GM03348 (cell line): ENCODE results near the gene LOXL3.

Source experiments
- DNase-seq: peaks from one replicate; pipeline ENCODE4 v3.0.0; 2012; ENCODE audit warnings: low spot score

The LOXL3 gene

DNA sequence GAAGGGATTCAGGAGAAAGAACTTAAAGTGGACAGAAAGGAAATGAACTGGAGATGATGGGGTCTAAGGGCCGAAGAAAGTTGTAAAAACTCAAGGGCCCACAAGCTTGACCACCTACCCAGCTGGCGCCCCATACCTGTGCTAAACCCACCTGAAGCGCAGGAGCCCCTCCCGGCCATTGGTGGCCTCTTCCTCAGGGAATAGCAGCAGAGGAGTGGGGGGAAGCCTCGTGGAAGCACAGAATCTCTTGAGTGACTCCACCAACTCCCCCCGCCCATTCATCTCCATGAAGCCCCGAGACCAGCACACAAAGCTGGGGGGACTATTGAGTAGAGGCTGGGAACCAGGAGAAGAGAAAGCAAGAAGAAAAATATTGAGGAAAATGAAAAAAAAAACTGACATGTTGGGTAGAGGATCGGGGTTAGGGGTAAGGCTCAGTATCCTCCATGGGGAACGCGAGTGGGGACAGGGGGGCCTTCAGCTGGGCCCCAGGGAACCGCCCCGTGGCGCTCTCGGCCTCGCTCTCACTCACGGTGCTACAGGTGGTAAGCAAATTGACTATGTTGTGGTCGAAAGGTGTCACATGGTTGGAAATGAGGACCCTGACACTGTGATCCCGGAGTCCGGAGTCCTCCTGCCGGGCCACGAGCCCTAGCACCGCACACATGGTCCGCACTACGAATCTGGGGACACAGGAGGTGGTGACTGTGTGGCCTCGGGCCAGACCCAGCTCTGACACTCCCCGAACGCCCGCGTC, 25.0 kb downstream of the LOXL3 start:
- DNase-seq, result no peak

DNA sequence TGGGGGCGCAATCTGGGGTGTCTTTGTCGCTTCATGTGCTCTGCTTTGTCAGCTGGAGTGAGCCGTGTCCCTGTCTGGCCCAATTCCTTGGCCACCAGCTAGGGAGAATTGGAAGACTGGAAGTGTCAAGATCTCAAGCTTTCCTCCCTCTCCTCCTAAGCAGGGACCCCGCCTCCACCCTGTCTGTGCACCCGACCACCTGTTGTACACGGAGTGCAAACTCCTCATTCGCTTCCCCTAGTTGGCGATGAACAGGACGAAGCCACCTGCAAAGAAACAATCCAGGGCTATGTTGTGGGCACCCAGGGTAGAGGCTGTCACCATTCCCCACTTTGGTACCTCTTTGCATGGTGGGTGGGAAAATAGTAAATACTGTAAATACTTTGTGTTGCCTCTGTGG, 26.0 kb downstream of the LOXL3 start:
- DNase-seq, result no peak

DNA sequence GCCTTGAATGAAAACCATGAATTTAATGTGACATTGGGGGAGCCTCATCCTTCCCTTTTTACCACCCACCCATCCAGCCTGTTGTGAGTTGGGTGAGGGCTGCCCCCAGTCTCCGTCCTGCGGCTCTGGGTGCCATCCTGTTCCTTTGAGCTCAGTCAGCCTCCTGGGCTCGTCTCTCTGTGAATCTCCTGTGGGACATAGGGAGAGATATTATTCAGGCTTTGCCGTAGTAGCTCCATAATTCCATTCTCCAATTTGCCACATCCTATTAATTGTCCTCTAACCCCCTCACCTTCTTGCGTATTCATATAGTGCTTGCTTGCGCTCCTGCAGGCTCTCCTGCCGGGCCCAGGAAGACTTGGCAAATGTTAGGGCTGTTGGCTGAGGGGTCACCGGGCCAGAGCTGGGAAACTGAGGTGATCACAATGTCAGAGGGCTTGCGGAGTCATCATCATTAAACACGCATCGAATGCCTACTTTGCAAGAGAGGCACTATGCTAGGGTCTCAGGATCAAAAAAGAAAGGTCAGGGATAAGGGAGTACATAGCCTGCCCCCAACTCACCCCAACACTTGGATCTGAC, 27.0 kb downstream of the LOXL3 start:
- DNase-seq, result no peak

DNA sequence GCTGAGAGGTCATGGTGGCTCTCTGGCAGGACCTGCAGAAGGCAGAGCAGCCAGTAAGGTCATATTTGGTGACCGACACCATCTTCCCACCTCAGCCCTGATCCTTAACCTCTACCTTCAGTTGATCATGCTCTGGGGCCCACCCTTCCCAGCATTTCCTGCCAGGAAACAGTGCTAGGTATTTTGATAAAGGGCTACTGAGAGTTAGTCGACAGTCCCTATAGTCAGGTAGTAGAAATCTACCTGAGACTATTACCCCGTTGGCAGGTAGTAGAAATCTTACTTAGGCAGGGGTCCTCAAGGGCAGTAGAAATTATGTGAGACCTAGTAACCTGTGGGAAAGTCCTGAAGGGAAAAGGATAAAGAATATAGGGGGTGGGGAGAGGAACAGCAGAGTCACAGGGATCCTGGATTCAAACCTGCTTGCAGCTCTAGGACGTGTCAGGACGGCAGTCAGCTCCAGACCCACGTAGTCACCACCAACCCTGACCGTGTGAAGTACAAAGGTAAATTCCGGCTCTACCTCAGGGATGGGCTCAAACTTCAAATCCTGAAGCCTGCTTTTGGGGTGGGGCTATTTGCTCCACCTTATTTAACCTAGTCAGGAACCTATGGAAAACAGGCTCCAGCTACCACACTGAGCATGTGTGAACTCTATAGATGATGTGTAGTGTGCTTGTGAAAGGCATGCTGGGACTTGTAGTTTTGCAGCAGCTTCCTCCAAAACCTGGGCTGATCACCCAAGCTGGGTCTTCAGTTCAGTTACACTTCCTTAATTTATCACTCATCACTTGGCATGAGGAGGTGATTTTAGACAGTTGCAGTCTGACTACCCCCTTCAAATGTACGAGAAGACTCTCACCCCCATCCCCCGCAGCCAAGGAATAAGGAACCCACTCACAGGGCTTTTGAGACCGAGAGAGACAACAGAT, 27.8 kb downstream of the LOXL3 start, which contains the start of gene DQX1:
DQX1 (minus strand) TSS at position 515 of the 932 bp plus-strand sequence; CDS start at position 13, 502 bp downstream.
- DNase-seq, result no peak

DNA sequence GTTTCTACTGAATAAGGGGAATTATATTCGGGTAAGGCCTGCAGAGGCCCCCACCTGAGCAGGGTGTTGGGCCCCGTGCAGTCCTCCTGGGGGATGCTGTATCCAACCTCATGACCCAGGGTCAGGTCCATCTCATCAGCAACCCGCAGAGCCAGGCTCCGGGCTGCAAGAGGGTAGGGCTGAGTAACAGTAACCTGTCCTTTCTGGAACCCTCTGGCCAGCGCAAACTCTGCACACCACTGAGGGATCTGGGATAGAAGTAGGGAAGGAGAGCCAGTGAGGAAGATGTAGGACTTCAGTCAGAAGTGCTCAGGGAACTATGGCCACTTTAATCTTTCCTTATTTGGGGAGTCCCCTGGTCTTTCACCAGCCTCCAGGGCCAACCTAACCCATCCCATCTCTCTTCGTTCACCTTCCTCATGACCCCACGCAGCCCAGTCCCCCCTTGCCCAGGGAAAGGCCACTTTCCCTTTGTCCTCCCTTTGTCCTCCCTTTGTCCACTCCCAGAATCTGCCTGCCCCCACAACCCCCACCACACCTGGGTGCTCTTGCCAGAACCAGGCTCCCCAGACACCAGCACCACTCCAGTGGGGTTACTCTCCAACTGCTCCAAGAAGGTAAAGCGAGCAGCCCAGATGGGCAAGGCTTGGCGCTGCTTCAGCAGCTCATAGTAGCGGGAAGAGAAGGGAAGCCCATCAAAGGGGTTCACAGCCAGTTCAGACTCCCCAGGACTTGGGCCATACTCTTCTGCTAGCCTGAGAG, 28.6 kb downstream of the LOXL3 start:
- no peak for DNase-seq

DNA sequence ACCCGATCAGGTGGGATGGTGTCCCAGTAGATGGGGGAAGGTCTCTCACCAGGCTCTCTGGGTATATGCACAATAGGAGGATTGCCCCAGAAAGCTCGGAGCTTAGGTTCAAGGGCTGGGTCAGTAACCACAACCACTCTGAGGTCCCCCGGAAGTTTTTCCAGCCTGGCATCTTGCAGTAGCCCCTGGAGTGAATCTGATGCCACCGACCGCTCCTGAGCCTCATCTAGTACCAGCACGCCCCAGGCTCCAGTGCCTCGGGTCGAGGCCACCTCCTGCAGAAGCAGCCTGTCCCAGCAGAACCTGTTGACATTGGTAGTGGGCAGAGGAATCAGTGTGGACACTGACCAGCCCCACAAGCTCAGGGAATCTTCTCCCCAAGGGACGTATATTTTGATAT, 29.7 kb downstream of the LOXL3 start:
- no peak for DNase-seq

DNA sequence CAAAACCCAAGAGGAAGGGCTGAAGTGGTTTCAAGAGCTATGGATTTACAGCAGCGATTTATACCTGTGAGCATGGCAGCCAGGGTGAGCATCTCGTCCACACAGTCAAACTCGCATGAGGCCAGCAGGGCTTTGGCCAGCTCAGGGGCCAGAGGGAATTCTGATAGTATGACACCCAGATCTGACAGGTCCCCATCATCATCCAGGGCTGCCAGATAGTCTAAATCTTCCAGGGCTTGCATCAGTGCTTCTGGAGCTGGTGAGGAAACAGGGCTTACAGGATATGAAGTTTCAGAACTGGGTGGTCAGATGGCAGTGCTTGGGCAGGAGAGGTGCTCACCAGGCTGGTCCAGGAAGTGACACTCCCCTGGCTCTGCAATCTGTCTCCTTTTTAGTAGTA, 31.2 kb downstream of the LOXL3 start:
- no peak for DNase-seq

DNA sequence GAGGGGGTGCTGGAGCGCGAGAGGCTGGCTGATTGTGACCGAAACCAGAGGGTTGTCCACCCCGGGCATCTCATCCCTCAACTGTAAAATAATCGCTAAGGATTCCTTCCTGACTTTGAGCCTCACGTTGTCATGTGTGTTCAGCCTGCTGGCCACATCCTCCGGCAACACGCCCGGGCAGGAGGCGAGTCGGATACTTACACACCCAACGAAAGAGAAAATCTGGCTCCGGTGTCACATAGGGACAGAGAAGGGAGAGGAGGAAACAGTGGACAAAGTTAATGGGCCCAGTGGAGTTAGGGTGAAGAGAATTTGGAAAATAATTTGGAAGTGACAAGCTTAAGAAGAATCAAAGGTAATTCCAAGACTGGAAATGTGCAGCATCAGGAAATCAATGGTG, 37.1 kb downstream of the LOXL3 start:
- no peak for DNase-seq

DNA sequence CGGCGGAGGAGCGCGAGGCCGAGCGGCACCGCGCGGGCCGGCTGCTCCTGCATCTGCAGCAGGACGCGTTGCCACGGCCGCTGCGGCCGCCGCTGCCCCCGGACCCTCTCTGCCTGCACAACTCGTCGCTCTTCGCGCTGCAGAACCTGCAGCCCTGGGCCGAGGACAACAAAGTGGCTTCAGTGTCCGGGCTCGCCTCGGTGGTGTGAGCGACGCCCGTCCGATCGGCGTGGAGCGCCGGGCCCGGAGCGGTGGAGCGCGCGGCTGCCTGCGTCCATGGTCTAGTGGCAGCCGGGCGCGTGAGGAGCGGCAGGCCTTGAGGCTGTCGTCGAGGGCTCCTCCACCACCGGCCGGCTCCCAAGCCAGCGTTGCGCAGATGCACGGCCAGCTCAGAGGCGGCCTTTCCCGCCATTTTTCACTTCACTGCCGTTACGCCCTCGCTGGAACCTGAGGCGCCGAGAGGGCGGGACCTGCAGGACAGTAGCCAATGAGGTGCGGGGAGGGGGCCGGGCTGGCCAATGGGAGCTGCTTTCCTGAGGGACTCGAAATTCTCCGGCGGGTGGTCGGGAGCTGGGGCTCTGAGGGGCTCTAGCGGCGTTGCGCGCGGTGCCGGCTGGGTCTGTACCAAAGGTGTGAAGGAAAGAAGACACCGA, 37.6 kb downstream of the LOXL3 start:
- DNase-seq, result peak; percentile 86

DNA sequence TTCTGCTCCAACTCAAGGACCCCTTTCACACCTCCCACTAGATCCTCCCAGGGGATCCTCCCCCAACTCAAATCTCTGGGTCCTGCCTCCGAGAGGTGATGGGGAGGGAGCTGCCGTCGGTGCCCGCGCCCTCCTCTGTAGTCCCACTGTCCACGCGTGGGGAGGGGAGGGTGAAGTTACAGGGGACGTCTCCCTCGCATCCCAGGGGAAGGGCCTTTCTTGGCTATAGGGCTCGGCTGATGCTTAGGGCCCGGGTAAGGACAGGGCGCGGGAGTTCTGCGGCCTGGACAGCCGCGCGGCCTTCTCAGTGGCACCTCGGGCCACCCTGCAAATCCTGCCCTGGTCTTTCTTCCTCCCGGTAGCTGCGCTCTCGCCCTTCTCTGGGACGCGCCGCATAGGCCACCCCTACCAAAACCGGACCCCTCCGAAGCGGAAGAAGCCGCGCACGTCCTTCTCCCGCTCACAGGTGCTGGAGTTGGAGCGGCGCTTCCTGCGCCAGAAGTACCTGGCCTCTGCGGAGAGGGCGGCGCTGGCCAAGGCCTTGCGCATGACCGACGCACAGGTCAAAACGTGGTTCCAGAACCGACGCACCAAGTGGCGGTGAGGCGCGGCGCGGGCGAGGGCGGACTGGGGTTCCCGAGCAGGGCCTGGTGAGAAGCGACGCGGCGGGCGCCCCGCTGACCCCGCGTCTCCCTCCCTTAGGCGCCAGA, 38.3 kb downstream of the LOXL3 start:
- DNase-seq, result no peak

DNA sequence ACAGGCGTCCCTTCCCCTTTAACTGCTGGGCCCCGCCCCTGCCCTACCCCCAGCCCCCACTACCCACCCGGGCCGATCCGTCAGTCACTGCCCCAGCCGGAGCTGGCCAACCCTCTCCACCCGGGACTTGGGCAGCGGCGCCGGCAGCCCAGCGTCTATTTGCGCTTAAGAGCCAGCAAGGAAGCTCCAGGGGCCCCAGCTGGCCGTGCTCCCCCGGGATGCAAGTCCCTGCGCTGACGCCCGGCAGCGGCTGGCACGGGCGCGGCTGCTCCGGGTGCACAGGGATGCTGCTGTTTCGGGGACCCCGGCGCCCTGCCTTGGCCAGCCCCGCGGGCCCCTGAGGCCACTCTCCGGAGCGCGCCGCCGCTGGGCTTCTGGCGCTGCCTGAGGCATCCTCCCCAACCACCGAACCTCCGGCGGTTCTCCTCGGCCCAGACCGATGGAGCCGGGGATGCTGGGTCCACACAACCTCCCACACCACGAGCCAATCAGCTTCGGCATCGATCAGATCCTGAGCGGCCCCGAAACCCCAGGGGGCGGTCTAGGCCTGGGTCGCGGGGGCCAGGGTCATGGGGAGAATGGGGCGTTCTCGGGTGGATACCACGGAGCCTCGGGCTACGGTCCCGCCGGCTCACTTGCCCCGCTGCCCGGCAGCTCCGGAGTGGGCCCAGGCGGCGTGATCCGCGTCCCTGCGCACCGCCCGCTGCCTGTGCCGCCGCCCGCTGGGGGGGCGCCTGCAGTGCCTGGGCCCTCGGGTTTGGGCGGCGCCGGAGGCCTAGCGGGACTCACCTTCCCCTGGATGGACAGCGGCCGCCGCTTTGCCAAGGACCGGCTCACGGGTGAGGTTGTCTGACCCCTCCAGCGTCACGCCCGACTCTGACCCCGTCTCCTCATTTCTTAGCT, 39.1 kb downstream of the LOXL3 start, which contains the start of gene TLX2:
TLX2 (plus strand) TSS at position 83 of the 903 bp plus-strand sequence; CDS start at position 440, 357 bp downstream.
- DNase-seq, result peak; percentile 23

DNA sequence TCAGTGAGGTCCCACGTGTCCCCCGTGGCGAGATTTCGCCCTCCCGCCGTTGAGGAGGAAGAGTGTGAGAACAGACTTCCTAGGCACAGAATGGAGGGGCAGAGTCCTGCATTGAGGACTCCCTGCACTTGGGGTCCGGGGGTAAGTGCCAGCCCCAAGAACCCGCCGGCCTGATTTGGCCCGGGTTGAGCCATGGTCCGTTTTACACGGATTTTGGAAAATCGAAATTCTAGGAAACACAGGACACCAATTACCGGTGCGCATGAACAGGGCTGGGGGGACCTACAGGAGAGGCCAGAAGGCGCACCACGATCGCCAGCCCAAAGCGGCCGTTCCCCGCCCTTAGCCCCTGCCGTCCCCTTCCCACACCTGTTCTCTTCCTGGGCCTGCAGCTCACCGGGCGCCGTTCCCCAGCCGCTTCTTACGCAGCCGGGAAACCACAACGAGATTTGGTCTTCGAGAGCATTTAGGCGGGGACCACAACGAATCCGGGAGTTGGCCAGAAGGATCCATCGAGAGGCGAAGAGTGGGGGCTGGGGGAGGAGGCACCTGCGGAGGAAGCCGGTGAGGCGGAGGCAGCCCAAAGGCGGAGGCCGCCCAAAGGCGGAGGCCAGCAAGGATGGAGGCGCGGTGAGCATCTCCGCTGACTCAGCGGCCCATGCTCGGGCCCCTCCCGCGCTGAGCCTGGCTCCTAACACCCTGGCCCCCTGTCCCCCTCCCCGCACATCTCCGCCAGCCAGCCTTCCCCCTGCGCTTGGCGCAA, 40.0 kb downstream of the LOXL3 start:
- DNase-seq, result peak; percentile 19

DNA sequence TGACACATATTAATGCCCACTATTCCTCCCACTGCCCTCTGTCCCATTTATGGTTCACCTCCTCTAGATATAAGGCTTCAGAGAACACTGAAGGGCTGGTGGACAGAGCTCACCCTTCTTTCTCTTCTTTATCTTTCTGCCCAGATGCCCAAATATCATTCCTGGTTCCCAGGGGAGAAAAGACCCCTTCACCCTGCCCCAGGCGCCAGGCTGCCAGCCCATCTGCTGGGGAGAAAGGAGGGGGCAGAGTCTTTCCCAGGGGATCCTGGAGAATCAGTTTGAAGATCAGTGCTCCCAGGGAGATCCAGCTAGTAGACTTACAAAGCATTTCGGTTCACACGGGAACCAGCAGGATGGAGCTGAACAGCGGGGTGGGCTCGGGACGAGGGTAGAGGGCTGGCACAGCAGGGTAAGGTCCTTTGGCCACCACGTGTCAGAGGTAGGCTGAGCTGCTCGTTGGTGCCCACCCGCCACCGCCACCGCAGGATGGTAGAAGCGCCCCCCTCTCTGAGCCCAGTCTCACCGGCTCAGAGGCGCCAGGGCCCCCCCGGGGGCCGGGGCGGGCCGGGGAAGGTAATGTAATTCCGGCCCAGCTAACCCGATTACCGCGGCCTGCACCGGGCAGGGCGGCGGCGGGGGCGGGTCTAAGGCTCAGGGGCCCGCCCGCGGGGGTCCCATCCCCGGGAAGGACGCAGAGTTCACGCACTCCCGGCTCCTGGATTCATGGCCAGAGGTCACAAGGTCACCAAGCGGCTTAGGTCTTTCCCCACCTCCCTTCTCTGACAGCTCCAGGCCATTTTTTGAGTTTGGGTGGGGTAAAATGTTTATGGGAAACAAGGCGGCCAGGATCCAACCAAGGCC, 40.8 kb downstream of the LOXL3 start:
- DNase-seq, result no peak

DNA sequence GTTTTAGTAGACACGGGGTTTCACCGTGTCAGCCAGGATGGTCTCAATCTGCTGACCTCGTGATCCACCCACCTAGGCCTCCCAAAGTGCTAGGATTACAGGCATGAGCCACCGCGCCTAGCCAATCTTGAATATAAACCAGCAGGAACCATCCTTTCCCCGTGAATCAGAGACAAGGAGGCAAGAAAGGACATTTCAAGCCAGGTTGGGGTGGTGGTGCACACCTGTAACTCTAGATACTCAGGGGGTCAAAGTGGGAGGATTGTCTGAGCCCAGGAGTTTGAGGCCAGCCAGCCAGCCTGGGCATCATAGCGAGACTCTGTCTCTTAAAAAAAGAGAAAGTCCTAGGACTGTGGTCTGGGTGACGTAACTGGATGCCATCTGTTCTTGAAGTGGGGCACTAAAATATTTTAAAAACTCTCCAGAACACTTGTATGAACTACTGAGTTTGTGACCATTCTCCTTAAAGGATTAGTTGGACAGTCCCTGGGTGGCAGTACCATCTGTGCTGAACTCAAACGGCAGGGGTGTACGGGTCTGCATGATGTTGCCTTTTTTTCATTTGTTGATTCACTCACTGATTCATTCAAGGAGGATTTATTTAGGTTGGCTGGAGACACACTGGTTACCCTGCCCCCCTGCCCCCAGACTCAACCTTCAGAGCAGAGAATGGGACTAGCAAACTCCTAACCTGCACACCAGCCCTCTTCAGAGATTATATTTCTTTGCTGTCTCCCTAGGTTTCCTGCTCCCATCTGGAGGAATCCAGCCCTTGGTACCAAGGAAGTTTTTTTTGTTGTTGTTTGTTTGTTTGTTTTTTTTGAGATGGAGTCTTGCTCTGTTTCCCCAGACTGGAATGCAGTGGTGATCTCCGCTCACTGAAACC, 42.4 kb downstream of the LOXL3 start:
- DNase-seq, result no peak

DNA sequence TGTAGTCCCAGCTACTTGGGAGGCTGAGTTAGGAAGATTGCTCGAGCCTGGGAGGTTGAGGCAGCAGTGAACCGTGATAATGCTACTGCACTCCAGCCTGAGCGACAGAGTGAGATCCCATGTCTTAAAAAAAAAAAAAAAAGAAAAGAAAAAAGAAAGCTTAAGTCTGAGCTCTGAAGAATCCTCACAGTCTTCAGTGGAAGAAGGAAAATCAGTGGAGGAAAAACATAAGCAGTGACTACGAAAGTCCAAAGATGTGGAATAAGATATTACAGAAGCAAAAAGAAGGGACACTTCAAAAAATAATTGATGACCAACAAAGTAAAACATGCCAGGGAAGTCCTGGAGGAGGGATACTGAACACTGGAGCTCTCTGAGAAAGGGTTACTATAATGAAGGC, 43.5 kb downstream of the LOXL3 start:
- DNase-seq, result no peak

DNA sequence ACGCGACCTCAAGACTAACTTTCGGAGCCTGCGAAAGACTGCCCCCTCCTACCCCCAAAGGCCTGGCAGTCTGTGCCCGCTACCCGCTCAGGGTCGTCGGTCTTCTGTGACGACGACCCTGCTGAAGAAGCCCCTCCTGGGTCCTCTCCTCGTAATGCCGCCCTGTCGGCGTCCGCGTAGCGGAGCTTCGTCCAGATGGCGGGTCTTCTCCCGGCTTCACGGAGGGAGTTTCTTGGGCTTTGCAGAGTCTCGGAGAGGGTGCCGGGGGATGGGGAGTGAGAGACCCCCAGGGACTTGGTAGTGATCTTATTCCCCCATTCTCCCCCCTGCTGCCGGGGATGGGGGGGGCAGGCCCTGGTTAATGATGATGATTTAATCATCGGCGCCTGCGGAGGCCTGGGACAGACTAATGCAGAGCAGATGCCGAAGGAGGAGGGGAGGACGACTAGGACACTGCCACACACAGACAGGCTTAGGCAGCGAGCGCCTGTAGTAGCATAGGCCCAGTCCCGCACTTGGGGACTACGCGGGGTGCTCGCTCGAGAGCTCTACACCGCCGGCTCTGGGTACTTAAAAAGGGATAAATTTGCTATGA, 45.7 kb downstream of the LOXL3 start:
- peak; percentile 81 for DNase-seq
